ENCODE results near the gene TSEN54. TPM values are rescaled to one million over a fixed set of nuclear protein-coding genes. Genes with fewer than 3 reads are reported as not detected.

The TSEN54 gene
- total RNA-seq, 1 experiment from 2014 or later = 36.6 TPM

DNA sequence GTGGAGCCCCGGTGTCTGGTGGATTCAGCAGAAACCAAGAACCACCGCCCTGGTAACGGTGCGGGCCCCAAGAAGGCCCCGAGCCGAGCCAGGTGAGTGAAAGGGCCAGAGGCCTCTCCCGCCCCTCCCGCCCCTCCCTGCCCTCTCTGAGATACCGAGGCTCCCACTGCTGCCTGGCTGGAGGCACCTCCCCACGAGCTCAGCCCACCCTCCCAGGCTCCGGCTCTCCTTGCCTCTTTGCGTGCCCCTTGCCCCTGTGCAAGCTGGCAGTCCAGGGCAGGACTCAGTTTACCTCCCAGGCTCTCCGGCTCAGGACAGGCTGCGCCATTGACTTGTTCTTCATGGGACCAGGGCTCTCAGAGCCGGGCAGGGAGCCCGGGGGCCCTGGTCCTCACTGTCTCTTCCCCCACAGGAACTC lies 57.2 kb downstream of the TSEN54 start:
- no peak for DNase-seq (ENCODE audit: low spot score)
- H3K4me1 ChIP-seq (ENCODE audit: insufficient read depth, low read length, poor library complexity, severe bottlenecking) = no peaks in the 10 kb centered on the region
- POLR2A ChIA-PET (ENCODE audit: low non-redundant PET) = no interaction called here
- no peaks in the 10 kb centered on the region for H3K36me3 ChIP-seq (ENCODE audit: insufficient read depth, low read length, poor library complexity, severe bottlenecking)
- H3K4me3 ChIP-seq (ENCODE audit: low read depth, low read length, poor library complexity, severe bottlenecking) = no peak overlapping the region
- CTCF ChIA-PET = interaction anchor here (0.6 kb wide), 1 partner anchor 56 kb away, joined by 5 read pairs; no protein-coding TSS in a partner anchor
- H3K27ac ChIP-seq (ENCODE audit: low read depth, low read length, poor library complexity, severe bottlenecking) = no peak overlapping the region
- H3K9me3 ChIP-seq (ENCODE audit: low read depth, low read length, poor library complexity, severe bottlenecking) = no peaks in the 10 kb centered on the region
- intact Hi-C loops (cut with micrococcal nuclease; ENCODE audit: unreplicated experiment) = no loop called here
- H3K27me3 ChIP-seq (replicated peaks; ENCODE audit: insufficient read depth, low read depth, low read length, poor library complexity) = no peaks in the 10 kb centered on the region
- TF ChIP-seq, protein P1, sequence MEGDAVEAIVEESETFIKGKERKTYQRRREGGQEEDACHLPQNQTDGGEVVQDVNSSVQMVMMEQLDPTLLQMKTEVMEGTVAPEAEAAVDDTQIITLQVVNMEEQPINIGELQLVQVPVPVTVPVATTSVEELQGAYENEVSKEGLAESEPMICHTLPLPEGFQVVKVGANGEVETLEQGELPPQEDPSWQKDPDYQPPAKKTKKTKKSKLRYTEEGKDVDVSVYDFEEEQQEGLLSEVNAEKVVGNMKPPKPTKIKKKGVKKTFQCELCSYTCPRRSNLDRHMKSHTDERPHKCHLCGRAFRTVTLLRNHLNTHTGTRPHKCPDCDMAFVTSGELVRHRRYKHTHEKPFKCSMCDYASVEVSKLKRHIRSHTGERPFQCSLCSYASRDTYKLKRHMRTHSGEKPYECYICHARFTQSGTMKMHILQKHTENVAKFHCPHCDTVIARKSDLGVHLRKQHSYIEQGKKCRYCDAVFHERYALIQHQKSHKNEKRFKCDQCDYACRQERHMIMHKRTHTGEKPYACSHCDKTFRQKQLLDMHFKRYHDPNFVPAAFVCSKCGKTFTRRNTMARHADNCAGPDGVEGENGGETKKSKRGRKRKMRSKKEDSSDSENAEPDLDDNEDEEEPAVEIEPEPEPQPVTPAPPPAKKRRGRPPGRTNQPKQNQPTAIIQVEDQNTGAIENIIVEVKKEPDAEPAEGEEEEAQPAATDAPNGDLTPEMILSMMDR (conservative IDR thresholded peaks at IDR 0.05; ENCODE audit: low read depth, low read length) = no peak
- no peak for TF ChIP-seq EZH2 (IDR thresholded peaks at IDR 0.05; ENCODE audit: borderline replicate concordance, low read depth, low read length, poor library complexity, severe bottlenecking)
- no TSS peak for BruUV-seq (replicated peaks)

DNA sequence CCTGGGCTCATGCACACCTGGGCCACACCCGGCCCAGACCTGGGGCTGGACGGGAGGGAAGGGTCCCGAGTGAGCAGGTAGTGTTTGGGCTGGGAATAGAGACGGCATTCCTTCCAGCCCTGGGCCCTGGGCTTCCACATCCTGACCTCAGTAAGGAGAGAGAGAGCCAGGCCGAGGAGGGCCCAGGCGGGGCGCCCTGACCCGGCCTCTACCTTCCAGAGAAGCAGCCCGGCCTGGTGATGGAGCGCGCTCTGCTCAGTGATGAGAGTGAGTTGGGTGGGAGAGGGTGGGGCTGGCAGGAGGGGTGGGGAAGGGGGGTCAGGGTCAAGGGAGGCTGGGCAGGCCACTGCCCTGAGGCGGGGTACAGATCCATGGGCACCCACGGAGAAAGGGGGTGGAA lies 57.7 kb downstream of the TSEN54 start:
- TF ChIP-seq, protein P1 (conservative IDR thresholded peaks at IDR 0.05; ENCODE audit: low read depth, low read length) = no peak
- no peak for TF ChIP-seq EZH2 (IDR thresholded peaks at IDR 0.05; ENCODE audit: borderline replicate concordance, low read depth, low read length, poor library complexity, severe bottlenecking)
- ChIA-PET POLR2A (ENCODE audit: low non-redundant PET) (no interaction called here), CTCF (interaction anchor here (0.6 kb wide), 1 partner anchor 56 kb away, joined by 5 read pairs; no protein-coding TSS in a partner anchor)
- BruUV-seq (replicated peaks) = no TSS peak
- no peaks in the 10 kb centered on the region for H3K27me3 ChIP-seq (replicated peaks; ENCODE audit: insufficient read depth, low read depth, low read length, poor library complexity)
- H3K4me1 ChIP-seq (ENCODE audit: insufficient read depth, low read length, poor library complexity, severe bottlenecking) = no peaks in the 10 kb centered on the region
- no peaks in the 10 kb centered on the region for H3K9me3 ChIP-seq (ENCODE audit: low read depth, low read length, poor library complexity, severe bottlenecking)
- intact Hi-C loops (cut with micrococcal nuclease; ENCODE audit: unreplicated experiment) = no loop called here
- H3K27ac ChIP-seq (ENCODE audit: low read depth, low read length, poor library complexity, severe bottlenecking) = no peak overlapping the region
- H3K4me3 ChIP-seq (ENCODE audit: low read depth, low read length, poor library complexity, severe bottlenecking) = no peak overlapping the region
- no peaks in the 10 kb centered on the region for H3K36me3 ChIP-seq (ENCODE audit: insufficient read depth, low read length, poor library complexity, severe bottlenecking)
- no peak for DNase-seq (ENCODE audit: low spot score)

Small RNAs within 50 kb of the gene (microRNA-seq; reads per million reads assigned to microRNA genes)
- gene MIR6785 = not detected

Other genes starting within 250 kb of the TSEN54 start
- gene MIF4GD, start 245.3 kb upstream of the TSEN54 start, total RNA-seq (2021) = 14.7 and 22.4 TPM in 2 replicates
- 40.0 and 45.0 TPM in 2 replicates for gene SLC25A19, start 227.1 kb upstream of the TSEN54 start, total RNA-seq (2021)
- gene GRB2, start 110.8 kb upstream of the TSEN54 start, total RNA-seq (2021) = 95.2 and 101 TPM in 2 replicates
- gene TMEM94, start 59.9 kb upstream of the TSEN54 start, total RNA-seq (2021) = 67.0 and 84.7 TPM in 2 replicates
- 32.6 and 32.7 TPM in 2 replicates for gene CASKIN2, start 991 bp upstream of the TSEN54 start, total RNA-seq (2021)
- 10.8 and 14.4 TPM in 2 replicates for gene LLGL2, start 9.2 kb downstream of the TSEN54 start, total RNA-seq (2021)
- 9.3 and 14.7 TPM in 2 replicates for gene MYO15B, start 71.3 kb downstream of the TSEN54 start, total RNA-seq (2021)
- 0.22 TPM in 1 of 2 replicates, not detected in the other for gene SMIM5, start 116.9 kb downstream of the TSEN54 start, total RNA-seq (2021)
- 30.6 and 39.0 TPM in 2 replicates for gene RECQL5, start 150.6 kb downstream of the TSEN54 start, total RNA-seq (2021)
- gene SAP30BP, start 150.8 kb downstream of the TSEN54 start, total RNA-seq (2021) = 98.1 and 114 TPM in 2 replicates
- 0.95 and 2.4 TPM in 2 replicates for gene ITGB4, start 204.9 kb downstream of the TSEN54 start, total RNA-seq (2021)
- 18.3 and 29.7 TPM in 2 replicates for gene GALK1, start 248.7 kb downstream of the TSEN54 start, total RNA-seq (2021)

Measured in A673 (cell line).